A549 (cell line): Measurements from ENCODE around the gene DELE1. TPM values are rescaled to one million over a fixed set of nuclear protein-coding genes. Genes with fewer than 3 reads are reported as not detected.

ENCODE experiments used
- ATAC-seq, 2 experiments: fragments of 200-7000 bp in 1 of 2; fragments of >200 bp in 1 of 2; cut with Nextera tagmentation in 1 of 2; cut with Tn5 transposase in 1 of 2; 3 replicates each; pipeline versions ENCODE4 v1.8.0 to v1.9.1; 2018 to 2020; ENCODE audit warnings: mild to moderate bottlenecking in 1 of 2, moderate library complexity in 1 of 2
- CTCF ChIA-PET: fragments of 300-600 bp; sonication (Branson Sonifier 250); formaldehyde crosslinking; extraction: SDS; loops from one replicate; lab custom pipeline; 2021; ENCODE audit warnings: antibody characterized with exemption, inconsistent platforms; lab: Yijun Ruan, JAX
- POLR2A ChIA-PET: fragments of 350-600 bp; formaldehyde crosslinking; extraction: SDS; loops from one replicate; lab custom pipeline; 2021; ENCODE audit warnings: antibody characterized with exemption, inconsistent platforms; lab: Yijun Ruan, JAX
- DNase-seq, 2 experiments: peaks; one replicate each; pipeline versions ENCODE4 v3.0.0 to v3.0.0-alpha.2; 2011 to 2016; ENCODE audit warnings: low read depth in 1 of 2, low spot score in 1 of 2
- FAIRE-seq: peaks from 2 replicates; lab custom pipeline; 2011; peaks lifted over from hg19 to GRCh38; lab: Jason Lieb, UNC
- H3K27ac ChIP-seq, 2 experiments: fragments of >200 bp; sonication (Bioruptor Twin); formaldehyde crosslinking; 3 replicates each; pipeline ENCODE4 v1.5.1; 2016 to 2017
- H3K4me1 ChIP-seq: fragments of >200 bp; sonication (Bioruptor Twin); formaldehyde crosslinking; 3 replicates; pipeline ENCODE4 v1.6.1; 2016
- H3K4me2 ChIP-seq: fragments of >200 bp; sonication (Bioruptor Twin); formaldehyde crosslinking; 3 replicates; pipeline ENCODE4 v1.6.1; 2016
- H3K4me3 ChIP-seq: fragments of >200 bp; sonication (Bioruptor Twin); formaldehyde crosslinking; 3 replicates; pipeline ENCODE4 v1.5.1; 2016
- H3K9me3 ChIP-seq: fragments of >200 bp; sonication (Bioruptor Twin); formaldehyde crosslinking; 3 replicates; pipeline ENCODE4 v1.6.1; 2016
- BHLHE40 ChIP-seq: IDR thresholded peaks from 2 replicates; pipeline ENCODE4 v1.6.1; 2012; ENCODE audit warnings: low read depth, low read length, inconsistent platforms
- CHD2 ChIP-seq: fragments of 150-350 bp; IDR thresholded peaks from 2 replicates; pipeline ENCODE4 v1.6.1; 2014; ENCODE audit warnings: low read length; ENCODE audit not compliant: partially characterized antibody
- CHD4 ChIP-seq: fragments of 200-600 bp; sonication (generic); IDR thresholded peaks from 2 replicates; pipeline ENCODE4 v1.6.1; 2016; ENCODE audit warnings: antibody characterized with exemption, mild to moderate bottlenecking, borderline replicate concordance
- ESRRA ChIP-seq: fragments of 150-350 bp; IDR thresholded peaks from 2 replicates; pipeline ENCODE4 v1.6.1; 2014; ENCODE audit warnings: mild to moderate bottlenecking, low read length, borderline replicate concordance
- FOSL2 ChIP-seq, 2 experiments: fragments of 450-650 bp in 1 of 2; fragments of >200 bp in 1 of 2; sonication (Bioruptor Twin) in 1 of 2; formaldehyde crosslinking; IDR thresholded peaks; 2 replicates each; pipeline versions ENCODE4 v1.5.0 to v1.6.1; 2016 to 2020; ENCODE audit warnings: mild to moderate bottlenecking in 1 of 2, moderate library complexity in 1 of 2
- GATA3 ChIP-seq: IDR thresholded peaks from 2 replicates; pipeline ENCODE4 v1.6.1; 2012; ENCODE audit warnings: borderline replicate concordance
- JUN ChIP-seq, 2 experiments: fragments of >200 bp; sonication (Bioruptor Twin); formaldehyde crosslinking; IDR thresholded peaks; 2 replicates in 1 of 2; 3 replicates in 1 of 2; pipeline ENCODE4 v1.6.1; 2016 to 2017
- JUNB ChIP-seq: fragments of >200 bp; sonication (Bioruptor Twin); formaldehyde crosslinking; IDR thresholded peaks from 2 replicates; pipeline ENCODE4 v1.6.1; 2016
- KDM1A ChIP-seq: fragments of 200-600 bp; sonication (generic); IDR thresholded peaks from 2 replicates; pipeline ENCODE4 v1.6.1; 2016; ENCODE audit warnings: low read depth, mild to moderate bottlenecking
- KDM5A ChIP-seq: fragments of 200-600 bp; sonication (generic); IDR thresholded peaks from 2 replicates; pipeline ENCODE4 v1.6.1; 2016; ENCODE audit warnings: antibody characterized with exemption, mild to moderate bottlenecking
- MAFK ChIP-seq: fragments of 450-650 bp; IDR thresholded peaks from 2 replicates; pipeline ENCODE4 v1.6.1; 2014; ENCODE audit not compliant: partially characterized antibody
- MYC ChIP-seq: IDR thresholded peaks from 2 replicates; pipeline ENCODE4 v1.6.1; 2012; ENCODE audit warnings: mild to moderate bottlenecking, inconsistent platforms, low read length, improper control_type of control experiment, borderline replicate concordance
- NFE2L2 ChIP-seq: fragments of 150-350 bp; conservative IDR thresholded peaks from 2 replicates; pipeline ENCODE4 v1.6.1; 2014; ENCODE audit warnings: low read length
- NR3C1 ChIP-seq: fragments of >200 bp; sonication (Bioruptor Twin); formaldehyde crosslinking; IDR thresholded peaks from 3 replicates; pipeline ENCODE4 v1.6.1; 2017
- PHF8 ChIP-seq: fragments of 200-600 bp; sonication (generic); IDR thresholded peaks from 2 replicates; pipeline ENCODE4 v1.6.1; 2016; ENCODE audit warnings: low read depth, mild to moderate bottlenecking, antibody characterized with exemption, moderate library complexity, borderline replicate concordance
- POLR2AphosphoS2 ChIP-seq: conservative IDR thresholded peaks from 2 replicates; pipeline ENCODE4 v1.6.1; 2012; ENCODE audit warnings: low read length, improper control_type of control experiment, inconsistent platforms
- RAD21 ChIP-seq, 2 experiments: fragments of >200 bp in 1 of 2; sonication (Bioruptor Twin) in 1 of 2; formaldehyde crosslinking in 1 of 2; IDR thresholded peaks in 1 of 2; conservative IDR thresholded peaks in 1 of 2; 2 replicates in 1 of 2; 3 replicates in 1 of 2; pipeline ENCODE4 v1.6.1; 2012 to 2018; ENCODE audit warnings: inconsistent platforms in 1 of 2
- RCOR1 ChIP-seq: fragments of 150-350 bp; IDR thresholded peaks from 2 replicates; pipeline ENCODE4 v1.6.1; 2014; ENCODE audit warnings: antibody characterized with exemption, low read length, low read depth
- RFX5 ChIP-seq: fragments of 450-650 bp; IDR thresholded peaks from 2 replicates; pipeline ENCODE4 v1.7.1; 2014; ENCODE audit warnings: antibody characterized with exemption, mild to moderate bottlenecking, moderate library complexity
- SMC3 ChIP-seq: fragments of >200 bp; sonication (Bioruptor Twin); formaldehyde crosslinking; IDR thresholded peaks from 3 replicates; pipeline ENCODE4 v1.6.1; 2018; ENCODE audit warnings: inconsistent platforms
- WGBS: methylation state at CpG from one replicate; pipeline ENCODE4 v1.1.6; 2017; ENCODE audit errors: missing lambda C conversion rate; 5-methylcytosine and 5-hydroxymethylcytosine counted together
- polyA plus RNA-seq, 4 experiments: library from polyadenylated mRNA; depleted of rRNA in 3 of 4; stranded (reverse); fragments of >200 nt; fragmentation: RNase III in 1 of 4; extraction: RNeasy Plus Mini Kit Qiagen cat#74134 plus additional on column Dnase treatment in 1 of 4; gene quantifications; 2 replicates in 3 of 4; 3 replicates in 1 of 4; pipeline ENCODE4 v1.2.3, GENCODE V29; 2011 to 2017
- TF ChIP-seq, protein P1 (sequence below): fragments of 450-650 bp; IDR thresholded peaks from 2 replicates; pipeline ENCODE4 v1.6.1; 2014; ENCODE audit warnings: antibody characterized with exemption
- TF ChIP-seq, protein P2 (sequence below): IDR thresholded peaks from 2 replicates; pipeline ENCODE4 v1.6.1; 2012; ENCODE audit warnings: low read depth, borderline replicate concordance
- TF ChIP-seq, protein P3 (sequence below): fragments of >200 bp; sonication (Bioruptor Twin); formaldehyde crosslinking; IDR thresholded peaks from 3 replicates; pipeline ENCODE4 v1.5.1; 2016
- TF ChIP-seq, protein P4 (sequence below): fragments of 150-350 bp; IDR thresholded peaks from 2 replicates; pipeline ENCODE4 v1.6.1; 2014; ENCODE audit warnings: low read depth, mild to moderate bottlenecking, low read length
- TF ChIP-seq, protein P5 (sequence below): fragments of >200 bp; sonication (Bioruptor Twin); formaldehyde crosslinking; IDR thresholded peaks from 3 replicates; pipeline ENCODE4 v1.6.1; 2016
- TF ChIP-seq, protein P6 (sequence below): fragments of 250-450 bp; sonication (Bioruptor Pico); IDR thresholded peaks from 2 replicates; pipeline ENCODE4 v1.5.0; 2020; ENCODE audit warnings: low read depth, mild to moderate bottlenecking, moderate library complexity

Gene DELE1
- polyA plus RNA-seq, 2 of the 4 experiments (the other 2 are of a cell fraction) = 41.2 to 60.1 TPM

DNA sequence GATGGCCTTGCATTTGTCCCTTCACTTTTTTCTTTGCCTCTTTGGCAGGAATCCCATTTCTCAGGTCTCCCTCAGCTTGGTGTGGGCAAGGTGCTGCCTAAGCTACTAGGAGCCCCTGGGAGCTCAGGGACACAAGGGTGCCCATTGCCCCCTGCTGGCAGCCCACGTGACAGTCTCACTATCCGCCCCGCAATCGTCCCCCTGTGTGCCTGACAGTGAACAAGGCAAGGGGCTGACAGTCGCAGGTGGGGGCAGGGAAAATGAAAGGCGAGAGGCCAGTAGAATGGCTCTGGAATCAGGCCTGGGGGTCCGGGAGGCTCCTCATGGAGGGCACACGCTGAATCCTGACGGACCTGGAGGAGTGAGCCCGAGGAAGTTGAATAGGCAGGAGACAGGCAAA lies 36.3 kb downstream of the DELE1 start:
- WGBS = 67% methylated on average over 10 of the region's 10 CpGs
- H3K9me3 ChIP-seq = no peaks in the 10 kb centered on the region
- DNase-seq (no peak), FAIRE-seq (no peak), ATAC-seq (peak; percentile 60 to 68; a peak in 4 of 6 replicates)
- TF ChIP-seq, protein P1, sequence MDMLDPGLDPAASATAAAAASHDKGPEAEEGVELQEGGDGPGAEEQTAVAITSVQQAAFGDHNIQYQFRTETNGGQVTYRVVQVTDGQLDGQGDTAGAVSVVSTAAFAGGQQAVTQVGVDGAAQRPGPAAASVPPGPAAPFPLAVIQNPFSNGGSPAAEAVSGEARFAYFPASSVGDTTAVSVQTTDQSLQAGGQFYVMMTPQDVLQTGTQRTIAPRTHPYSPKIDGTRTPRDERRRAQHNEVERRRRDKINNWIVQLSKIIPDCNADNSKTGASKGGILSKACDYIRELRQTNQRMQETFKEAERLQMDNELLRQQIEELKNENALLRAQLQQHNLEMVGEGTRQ = 0 out of 2 replicates have a peak, but pooled peaks have one; percentile 7
- no peak for TF ChIP-seq MAFK
- CTCF ChIA-PET = interaction anchor here (0.7 to 17.2 kb wide), 72 partner anchors 11 to 366 kb away, joined by 3 to 325 read pairs (median 6); partner anchors contain the start of genes ARAP3, DELE1, HDAC3 and PCDH1
- H3K4me1 ChIP-seq = 0 out of 3 replicates have a peak, but pooled peaks cover 4% of the 10 kb centered on the region
- no peak overlapping the region for H3K4me3 ChIP-seq
- H3K27ac ChIP-seq = no peak overlapping the region
- no peak overlapping the region for H3K4me2 ChIP-seq
- POLR2A ChIA-PET = interaction anchor here (1.0 to 1.5 kb wide), 3 partner anchors 9 to 268 kb away, joined by 4 to 9 read pairs (median 9); partner anchors contain the start of genes DELE1 and RNF14

DNA sequence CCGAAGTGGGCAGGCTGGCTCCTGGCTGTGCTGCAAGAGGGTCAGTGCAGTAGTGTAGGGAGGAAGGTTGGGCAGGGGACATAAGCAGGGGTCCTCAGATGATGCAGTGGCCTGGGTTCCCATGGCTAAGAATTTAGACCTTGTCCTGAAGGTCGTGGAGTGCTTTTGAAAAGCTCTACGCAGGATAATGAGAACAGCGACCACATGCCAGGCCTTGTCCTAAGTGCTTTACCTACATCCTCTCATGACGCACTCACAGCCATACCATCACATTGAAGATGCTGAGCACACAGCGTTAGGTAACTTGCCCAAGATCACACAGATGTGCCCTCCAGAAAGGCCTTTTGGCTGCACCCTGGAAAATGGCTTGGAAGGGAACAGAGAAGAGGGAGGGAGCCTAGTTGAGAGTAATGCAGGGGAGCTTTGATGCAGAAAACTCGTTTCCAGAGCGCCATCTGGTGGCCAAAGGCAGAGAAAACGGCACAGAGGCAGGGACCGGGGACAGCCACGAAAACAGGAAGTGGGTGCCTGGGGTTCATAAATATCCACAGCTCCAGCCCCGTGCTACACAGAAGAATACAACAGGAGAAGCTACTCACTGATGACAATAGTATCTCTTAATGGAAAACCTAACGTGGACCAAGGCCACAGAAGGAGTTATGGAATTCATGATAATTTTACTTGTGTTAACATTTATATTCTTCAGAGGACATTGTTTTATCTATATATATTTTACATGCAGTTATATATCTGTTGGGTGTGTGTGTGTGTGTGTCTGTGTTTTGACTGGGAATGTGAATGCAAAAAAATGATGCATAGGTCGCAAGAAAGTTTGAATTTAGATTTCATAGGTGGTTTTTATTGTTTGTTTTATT lies 37.0 kb downstream of the DELE1 start:
- 24% methylated on average over 14 of the region's 14 CpGs for WGBS
- CTCF ChIA-PET = interaction anchor here (0.6 to 17.2 kb wide), 85 partner anchors 10 to 550 kb away, joined by 3 to 325 read pairs (median 5); partner anchors contain the start of genes ARAP3, DELE1, DIAPH1 and GNPDA1
- POLR2A ChIA-PET = interaction anchor here (1.0 to 1.5 kb wide), 3 partner anchors 8 to 269 kb away, joined by 4 to 9 read pairs (median 9); partner anchors contain the start of genes DELE1 and RNF14
- H3K4me3 ChIP-seq = no peak overlapping the region
- peak overlapping the region; percentile 65 for H3K4me2 ChIP-seq
- FAIRE-seq (no peak), ATAC-seq (peak; percentile 88 to 97), DNase-seq (peak; percentile 79 to 92)
- TF ChIP-seq JUNB = no peak
- no peak for TF ChIP-seq RFX5
- TF ChIP-seq ESRRA = no peak
- TF ChIP-seq RAD21 (conservative IDR thresholded peaks at IDR 0.05 in 1 of 2, IDR thresholded peaks at IDR 0.05 in 1 of 2) = peak; percentile 81 to 88
- no peak for TF ChIP-seq JUN (IDR thresholded peaks at IDR 0.05)
- no peak for TF ChIP-seq NR3C1
- no peak for TF ChIP-seq CHD4
- no peak for TF ChIP-seq GATA3
- TF ChIP-seq, protein P2, sequence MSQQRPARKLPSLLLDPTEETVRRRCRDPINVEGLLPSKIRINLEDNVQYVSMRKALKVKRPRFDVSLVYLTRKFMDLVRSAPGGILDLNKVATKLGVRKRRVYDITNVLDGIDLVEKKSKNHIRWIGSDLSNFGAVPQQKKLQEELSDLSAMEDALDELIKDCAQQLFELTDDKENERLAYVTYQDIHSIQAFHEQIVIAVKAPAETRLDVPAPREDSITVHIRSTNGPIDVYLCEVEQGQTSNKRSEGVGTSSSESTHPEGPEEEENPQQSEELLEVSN = no peak
- TF ChIP-seq NFE2L2 = no peak
- no peak for TF ChIP-seq KDM5A
- no peak for TF ChIP-seq CHD2
- no peak for TF ChIP-seq RCOR1
- no peak for TF ChIP-seq BHLHE40
- TF ChIP-seq POLR2AphosphoS2 = no peak
- TF ChIP-seq KDM1A = no peak
- TF ChIP-seq MYC = no peak
- TF ChIP-seq, protein P3, sequence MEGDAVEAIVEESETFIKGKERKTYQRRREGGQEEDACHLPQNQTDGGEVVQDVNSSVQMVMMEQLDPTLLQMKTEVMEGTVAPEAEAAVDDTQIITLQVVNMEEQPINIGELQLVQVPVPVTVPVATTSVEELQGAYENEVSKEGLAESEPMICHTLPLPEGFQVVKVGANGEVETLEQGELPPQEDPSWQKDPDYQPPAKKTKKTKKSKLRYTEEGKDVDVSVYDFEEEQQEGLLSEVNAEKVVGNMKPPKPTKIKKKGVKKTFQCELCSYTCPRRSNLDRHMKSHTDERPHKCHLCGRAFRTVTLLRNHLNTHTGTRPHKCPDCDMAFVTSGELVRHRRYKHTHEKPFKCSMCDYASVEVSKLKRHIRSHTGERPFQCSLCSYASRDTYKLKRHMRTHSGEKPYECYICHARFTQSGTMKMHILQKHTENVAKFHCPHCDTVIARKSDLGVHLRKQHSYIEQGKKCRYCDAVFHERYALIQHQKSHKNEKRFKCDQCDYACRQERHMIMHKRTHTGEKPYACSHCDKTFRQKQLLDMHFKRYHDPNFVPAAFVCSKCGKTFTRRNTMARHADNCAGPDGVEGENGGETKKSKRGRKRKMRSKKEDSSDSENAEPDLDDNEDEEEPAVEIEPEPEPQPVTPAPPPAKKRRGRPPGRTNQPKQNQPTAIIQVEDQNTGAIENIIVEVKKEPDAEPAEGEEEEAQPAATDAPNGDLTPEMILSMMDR = peak; percentile 94
- no peak for TF ChIP-seq FOSL2 (IDR thresholded peaks at IDR 0.05)
- TF ChIP-seq FOSL2 (CRISPR knock-in tag; IDR thresholded peaks at IDR 0.05) = no peak
- TF ChIP-seq, protein P4, sequence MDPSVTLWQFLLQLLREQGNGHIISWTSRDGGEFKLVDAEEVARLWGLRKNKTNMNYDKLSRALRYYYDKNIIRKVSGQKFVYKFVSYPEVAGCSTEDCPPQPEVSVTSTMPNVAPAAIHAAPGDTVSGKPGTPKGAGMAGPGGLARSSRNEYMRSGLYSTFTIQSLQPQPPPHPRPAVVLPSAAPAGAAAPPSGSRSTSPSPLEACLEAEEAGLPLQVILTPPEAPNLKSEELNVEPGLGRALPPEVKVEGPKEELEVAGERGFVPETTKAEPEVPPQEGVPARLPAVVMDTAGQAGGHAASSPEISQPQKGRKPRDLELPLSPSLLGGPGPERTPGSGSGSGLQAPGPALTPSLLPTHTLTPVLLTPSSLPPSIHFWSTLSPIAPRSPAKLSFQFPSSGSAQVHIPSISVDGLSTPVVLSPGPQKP = no peak
- TF ChIP-seq, protein P5, sequence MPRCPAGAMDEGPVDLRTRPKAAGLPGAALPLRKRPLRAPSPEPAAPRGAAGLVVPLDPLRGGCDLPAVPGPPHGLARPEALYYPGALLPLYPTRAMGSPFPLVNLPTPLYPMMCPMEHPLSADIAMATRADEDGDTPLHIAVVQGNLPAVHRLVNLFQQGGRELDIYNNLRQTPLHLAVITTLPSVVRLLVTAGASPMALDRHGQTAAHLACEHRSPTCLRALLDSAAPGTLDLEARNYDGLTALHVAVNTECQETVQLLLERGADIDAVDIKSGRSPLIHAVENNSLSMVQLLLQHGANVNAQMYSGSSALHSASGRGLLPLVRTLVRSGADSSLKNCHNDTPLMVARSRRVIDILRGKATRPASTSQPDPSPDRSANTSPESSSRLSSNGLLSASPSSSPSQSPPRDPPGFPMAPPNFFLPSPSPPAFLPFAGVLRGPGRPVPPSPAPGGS = no peak
- TF ChIP-seq PHF8 = no peak
- TF ChIP-seq, protein P6, sequence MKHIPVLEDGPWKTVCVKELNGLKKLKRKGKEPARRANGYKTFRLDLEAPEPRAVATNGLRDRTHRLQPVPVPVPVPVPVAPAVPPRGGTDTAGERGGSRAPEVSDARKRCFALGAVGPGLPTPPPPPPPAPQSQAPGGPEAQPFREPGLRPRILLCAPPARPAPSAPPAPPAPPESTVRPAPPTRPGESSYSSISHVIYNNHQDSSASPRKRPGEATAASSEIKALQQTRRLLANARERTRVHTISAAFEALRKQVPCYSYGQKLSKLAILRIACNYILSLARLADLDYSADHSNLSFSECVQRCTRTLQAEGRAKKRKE (CRISPR knock-in tag) = no peak
- peak; percentile 93 for TF ChIP-seq SMC3
- H3K27ac ChIP-seq = peak overlapping the region; percentile 15 to 67; a peak in 5 of 6 replicates
- no peaks in the 10 kb centered on the region for H3K9me3 ChIP-seq
- H3K4me1 ChIP-seq = 0 out of 3 replicates have a peak, but pooled peaks cover 4% of the 10 kb centered on the region
